ENCODE measurements around the gene ACSL5. TPM values are rescaled to one million over a fixed set of nuclear protein-coding genes. Genes with fewer than 3 reads are reported as not detected.

The ACSL5 gene
- total and polyA plus RNA-seq, 2 donors (not counting 1 experiment from before 2014, with no cell fraction given): 31.5 to 36.2 TPM

- H2AFZ ChIP-seq (ENCODE audit: insufficient read depth, low read depth, low read length, poor library complexity, severe bottlenecking): no peak overlapping the region
- H3K9ac ChIP-seq (ENCODE audit: low read length): no peak overlapping the region
- Mint-ChIP-seq H3K9me3 (ENCODE audit: insufficient read depth) (no peaks in the 10 kb centered on the region), H3K4me3 (no peak overlapping the region), H3K27ac (no peak overlapping the region), H3K27me3 (no peaks in the 10 kb centered on the region), H3K4me1 (peaks cover 4% of the 10 kb centered on the region)
- no peaks in the 10 kb centered on the region for H3K27me3 ChIP-seq (replicated peaks in 1 of 4; ENCODE audit: control extremely low read depth in 1 of 4, control insufficient read depth in 3 of 4, insufficient read depth in 4 of 4, low read length in 3 of 4)
- no peak overlapping the region for H3K4me2 ChIP-seq (replicated peaks; ENCODE audit: low read depth, low read length, poor library complexity, severe bottlenecking)
- no peaks in the 10 kb centered on the region for H3K4me1 ChIP-seq (ENCODE audit: control insufficient read depth in 2 of 2, insufficient read depth in 2 of 2, low read length in 2 of 2)
- no peak for DNase-seq
- peaks cover 24% of the 10 kb centered on the region for H4K20me1 ChIP-seq (ENCODE audit: control insufficient read depth, insufficient read depth, low read length, poor library complexity, severe bottlenecking)
- H3K9me3 ChIP-seq (ENCODE audit: control extremely low read depth in 1 of 3, control insufficient read depth in 2 of 3, insufficient read depth in 1 of 3, low read length in 2 of 3): no peaks in the 10 kb centered on the region
- peaks cover 13 to 58% of the 10 kb centered on the region in 2 experiments for H3K36me3 ChIP-seq (replicated peaks in 1 of 2; ENCODE audit: control extremely low read depth in 1 of 2, control insufficient read depth in 1 of 2, extremely low read depth in 1 of 2, insufficient read depth in 2 of 2, low read length in 1 of 2)
- H3K4me3 ChIP-seq (ENCODE audit: control extremely low read depth in 1 of 5, extremely low read depth in 1 of 5, insufficient read depth in 1 of 5, low read depth in 2 of 5, low read length in 4 of 5): no peak overlapping the region
- H3K79me2 ChIP-seq (ENCODE audit: control insufficient read depth, insufficient read depth, low read length): peaks cover 10% of the 10 kb centered on the region
- CTCF ChIA-PET: no interaction called here
- ATAC-seq (ENCODE audit: low read depth): no peak
- TF ChIP-seq EZH2 (IDR thresholded peaks at IDR 0.05; ENCODE audit: borderline replicate concordance, insufficient read depth, low read depth, low read length, poor library complexity, severe bottlenecking): no peak
- TF ChIP-seq CTCF (IDR thresholded peaks at IDR 0.05): no peak
- WGBS (ENCODE audit: insufficient coverage): 91% methylated on average over 4 of the region's 5 CpGs
- POLR2A ChIA-PET: no interaction called here
- intact Hi-C loops (cut with micrococcal nuclease): no loop called here
- no peak overlapping the region for H3K27ac ChIP-seq (ENCODE audit: low read length in 2 of 2)
Observed at GRCh38 chr10:112395809-112396530, 22.1 kb downstream of the ACSL5 start.

- no peak overlapping the region for H3K27ac ChIP-seq (ENCODE audit: low read length in 2 of 2)
- no peaks in the 10 kb centered on the region for H3K9me3 Mint-ChIP-seq (ENCODE audit: insufficient read depth)
- ATAC-seq (ENCODE audit: low read depth) (no peak), DNase-seq (no peak)
- no peaks in the 10 kb centered on the region for H3K27me3 Mint-ChIP-seq
- H3K9ac ChIP-seq (ENCODE audit: low read length): no peak overlapping the region
- H3K4me3 Mint-ChIP-seq: no peak overlapping the region
- no CpG with 5 or more reads among the region's 2 CpGs for WGBS (ENCODE audit: insufficient coverage)
- no peaks in the 10 kb centered on the region for H3K79me2 ChIP-seq (ENCODE audit: control insufficient read depth, insufficient read depth, low read length)
- ChIA-PET POLR2A (no interaction called here), CTCF (no interaction called here)
- H3K9me3 ChIP-seq (ENCODE audit: control extremely low read depth in 1 of 3, control insufficient read depth in 2 of 3, insufficient read depth in 1 of 3, low read length in 2 of 3): no peaks in the 10 kb centered on the region
- peaks cover 18 to 69% of the 10 kb centered on the region in 2 experiments for H3K36me3 ChIP-seq (replicated peaks in 1 of 2; ENCODE audit: control extremely low read depth in 1 of 2, control insufficient read depth in 1 of 2, extremely low read depth in 1 of 2, insufficient read depth in 2 of 2, low read length in 1 of 2)
- no peak overlapping the region for H3K4me3 ChIP-seq (ENCODE audit: control extremely low read depth in 1 of 5, extremely low read depth in 1 of 5, insufficient read depth in 1 of 5, low read depth in 2 of 5, low read length in 4 of 5)
- intact Hi-C loops (cut with micrococcal nuclease): no loop called here
- H3K4me1 Mint-ChIP-seq: peaks cover 4% of the 10 kb centered on the region
- no peak overlapping the region for H3K4me2 ChIP-seq (replicated peaks; ENCODE audit: low read depth, low read length, poor library complexity, severe bottlenecking)
- no peaks in the 10 kb centered on the region for H3K4me1 ChIP-seq (ENCODE audit: control insufficient read depth in 2 of 2, insufficient read depth in 2 of 2, low read length in 2 of 2)
- no peaks in the 10 kb centered on the region for H3K27me3 ChIP-seq (replicated peaks in 1 of 4; ENCODE audit: control extremely low read depth in 1 of 4, control insufficient read depth in 3 of 4, insufficient read depth in 4 of 4, low read length in 3 of 4)
- no peak for TF ChIP-seq EZH2 (IDR thresholded peaks at IDR 0.05; ENCODE audit: borderline replicate concordance, insufficient read depth, low read depth, low read length, poor library complexity, severe bottlenecking)
- TF ChIP-seq CTCF (IDR thresholded peaks at IDR 0.05): no peak
- peaks cover 17% of the 10 kb centered on the region for H4K20me1 ChIP-seq (ENCODE audit: control insufficient read depth, insufficient read depth, low read length, poor library complexity, severe bottlenecking)
- no peak overlapping the region for H3K27ac Mint-ChIP-seq
- no peak overlapping the region for H2AFZ ChIP-seq (ENCODE audit: insufficient read depth, low read depth, low read length, poor library complexity, severe bottlenecking)
Observed at GRCh38 chr10:112397592-112397991, 23.7 kb downstream of the ACSL5 start.

All from B cell (primary cell).